GF-D8 (cell line): ENCODE results near the gene WBP1L.
A peak's percentile ranks its signal among the peaks of the same experiment; 100 is the strongest.
"Not testable (repeated sequence)": the region's sequence is repeated elsewhere in the genome, so short reads cannot be mapped to it uniquely, and the experiment has no call there.

Experiments
- DNase-seq: peaks from one replicate; lab custom pipeline; 2025; lab: John Stamatoyannopoulos, UW

Gene WBP1L

DNA sequence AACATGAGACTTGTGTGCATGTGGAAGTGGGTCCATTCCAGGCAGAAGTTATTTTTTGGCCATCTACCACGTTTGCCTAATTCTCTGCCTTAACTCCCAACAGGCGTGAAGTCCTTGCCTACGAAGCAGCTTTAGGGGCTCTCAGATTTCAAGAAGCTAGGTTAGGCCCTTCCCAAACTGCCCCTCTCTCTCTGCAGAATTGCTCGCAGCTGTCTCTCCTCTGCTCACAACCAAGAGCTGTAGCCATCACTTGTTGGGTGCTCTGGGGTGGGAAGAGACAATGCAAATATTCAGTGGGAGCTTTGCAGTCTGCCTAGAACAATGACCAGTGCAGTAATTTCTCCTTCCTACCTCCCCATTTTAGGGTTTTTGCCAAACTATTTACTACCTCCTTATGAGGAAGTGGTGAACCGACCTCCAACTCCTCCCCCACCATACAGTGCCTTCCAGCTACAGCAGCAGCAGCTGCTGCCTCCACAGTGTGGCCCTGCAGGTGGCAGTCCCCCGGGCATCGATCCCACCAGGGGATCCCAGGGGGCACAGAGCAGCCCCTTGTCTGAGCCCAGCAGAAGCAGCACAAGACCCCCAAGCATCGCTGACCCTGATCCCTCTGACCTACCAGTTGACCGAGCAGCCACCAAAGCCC is 68.6 kb downstream of the WBP1L start:
- peak; percentile 90 for DNase-seq

DNA sequence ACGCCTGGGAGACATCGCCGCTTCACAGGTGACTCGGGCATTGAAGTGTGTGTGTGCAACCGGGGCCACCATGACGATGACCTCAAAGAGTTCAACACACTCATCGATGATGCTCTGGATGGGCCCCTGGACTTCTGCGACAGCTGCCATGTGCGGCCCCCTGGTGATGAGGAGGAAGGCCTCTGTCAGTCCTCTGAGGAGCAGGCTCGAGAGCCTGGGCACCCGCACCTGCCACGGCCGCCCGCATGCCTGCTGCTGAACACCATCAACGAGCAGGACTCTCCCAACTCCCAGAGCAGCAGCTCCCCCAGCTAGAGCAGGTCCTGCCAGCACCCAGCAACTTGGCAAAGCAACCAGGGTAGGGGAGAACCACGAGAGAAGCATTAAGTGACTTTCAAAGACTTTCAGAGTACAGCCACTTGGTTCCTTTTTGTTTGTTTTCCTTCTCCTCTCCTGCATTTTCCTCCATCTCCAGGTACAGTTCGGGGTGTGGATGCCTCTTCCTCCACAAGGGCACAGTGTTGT is 69.3 kb downstream of the WBP1L start:
- no peak for DNase-seq

DNA sequence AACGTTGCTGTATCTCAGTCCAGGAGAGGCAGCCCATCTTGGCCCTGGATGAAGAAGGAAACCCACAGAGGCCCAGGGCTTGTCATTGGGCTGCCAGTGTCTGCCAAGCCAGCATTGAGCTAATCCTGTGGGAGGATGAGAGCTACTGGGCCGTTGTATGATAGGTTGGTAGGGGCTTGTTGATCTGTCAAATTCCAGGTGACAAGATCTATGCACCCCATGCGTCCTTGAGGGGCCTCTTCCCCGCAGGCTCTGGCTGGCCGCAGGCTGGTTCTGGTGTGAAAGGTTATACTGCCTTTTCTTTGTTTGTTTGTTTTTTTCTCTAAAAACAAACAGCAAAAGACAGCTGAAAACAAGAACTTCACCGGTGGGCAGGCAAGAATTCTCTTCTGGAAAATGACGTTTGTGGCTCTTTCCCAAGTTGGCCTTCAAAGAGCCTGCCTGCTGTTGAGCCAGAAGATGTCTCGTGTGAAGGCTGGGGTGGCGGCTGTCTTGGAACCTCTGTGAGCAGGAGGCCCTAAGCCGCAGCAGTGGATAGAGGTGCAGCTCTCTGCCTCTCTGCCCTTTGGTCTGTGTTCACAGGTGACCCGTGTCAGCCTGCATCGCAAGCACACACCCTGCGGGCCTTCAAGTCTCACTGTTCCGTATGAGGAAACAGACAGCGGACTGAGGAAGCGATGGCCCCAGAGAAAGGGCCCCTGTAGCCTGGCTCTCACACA is 70.1 kb downstream of the WBP1L start:
- DNase-seq, result no peak

DNA sequence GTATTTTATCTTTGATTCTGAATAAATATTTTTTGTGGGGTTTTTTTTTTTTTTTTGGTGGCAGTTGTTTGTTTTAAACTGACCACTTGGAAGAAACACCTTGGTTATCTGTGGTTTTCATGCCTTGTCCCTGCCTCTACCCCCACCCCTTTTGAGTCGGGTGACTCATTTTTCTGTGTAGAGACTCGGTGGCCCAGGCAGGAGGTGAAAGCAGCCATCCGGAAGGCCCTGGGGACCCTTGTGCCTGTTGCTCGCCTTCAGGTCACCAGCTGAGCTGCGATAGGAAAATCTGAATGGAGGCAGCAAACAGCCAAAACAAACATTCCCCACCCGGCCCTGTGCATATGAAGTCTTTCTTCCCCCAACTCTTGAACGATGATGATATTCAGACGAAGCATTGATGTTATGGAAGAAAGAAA is 70.7 kb downstream of the WBP1L start:
- DNase-seq, result no peak

DNA sequence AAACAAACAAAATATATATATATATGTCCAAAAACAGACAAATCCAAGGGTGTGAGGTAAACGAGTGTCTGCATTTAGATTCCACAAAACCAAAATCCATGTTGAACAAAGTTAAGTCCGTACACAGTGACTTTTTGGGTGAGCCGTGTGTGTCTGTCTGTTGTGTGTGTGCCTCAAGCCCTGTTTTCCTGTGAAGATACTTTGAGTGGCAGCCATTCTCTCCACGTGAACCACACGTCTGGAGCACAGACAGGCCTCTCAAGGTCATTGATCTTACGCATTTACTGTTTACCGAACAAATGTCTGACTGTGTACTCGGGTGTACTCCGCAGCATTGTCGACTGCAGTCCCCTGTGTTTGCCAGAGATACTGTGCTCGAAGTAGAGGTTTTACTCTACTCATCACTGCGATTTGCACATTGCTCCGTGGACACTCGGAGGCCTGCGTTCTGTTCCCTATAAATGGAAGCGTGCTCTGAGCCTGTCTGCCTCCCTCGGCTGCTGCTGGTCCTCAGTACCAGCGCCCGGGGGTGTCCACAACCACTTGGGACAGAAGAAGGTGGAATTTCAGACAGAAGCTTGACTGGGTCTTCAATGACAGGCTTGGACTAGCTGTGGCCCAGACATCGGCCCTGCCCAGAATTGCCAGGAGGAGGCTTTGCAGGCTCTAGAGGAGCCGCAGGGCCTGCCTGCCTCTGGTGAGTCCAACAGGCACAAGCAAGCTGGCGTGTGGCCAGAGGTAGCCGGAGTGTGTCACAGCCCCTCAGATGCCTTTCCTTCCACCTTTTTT is 71.3 kb downstream of the WBP1L start:
- no peak for DNase-seq

DNA sequence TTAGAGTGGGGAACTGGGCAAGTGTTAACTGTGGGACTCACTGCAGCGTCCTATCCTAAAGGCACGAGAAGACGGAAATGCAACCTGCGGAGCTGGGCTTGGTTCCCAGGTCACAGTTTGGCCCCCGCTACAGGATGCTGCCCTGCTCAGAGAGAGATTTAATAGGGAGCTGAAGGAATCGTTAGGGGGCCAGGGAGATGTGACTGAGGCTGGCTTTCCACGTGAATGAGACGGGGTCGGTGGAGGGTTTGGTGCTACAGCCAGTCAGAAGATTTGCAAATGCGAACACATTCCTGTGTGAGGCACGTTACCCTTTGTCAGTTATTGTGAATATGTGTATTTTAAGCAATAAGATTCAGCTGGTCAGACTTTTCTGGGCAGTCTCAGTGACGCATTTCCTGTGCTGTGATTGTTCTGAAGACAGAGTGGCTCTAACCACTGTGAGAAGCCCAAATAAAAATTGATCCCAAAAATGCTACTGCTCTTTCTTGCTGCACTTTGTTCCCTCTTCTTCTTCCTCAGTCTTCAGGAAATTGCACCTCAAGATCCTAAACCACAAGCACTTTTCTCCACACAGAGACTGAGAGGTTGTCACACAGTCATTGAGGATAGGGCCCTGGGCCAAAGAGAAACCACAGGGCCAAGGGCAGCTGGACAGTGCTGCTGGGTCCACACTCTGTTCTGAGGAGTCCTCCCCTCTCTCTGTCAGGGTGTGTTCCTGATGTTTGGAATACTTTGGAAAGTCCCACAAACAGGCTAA is 72.2 kb downstream of the WBP1L start:
- DNase-seq, result peak; percentile 14

DNA sequence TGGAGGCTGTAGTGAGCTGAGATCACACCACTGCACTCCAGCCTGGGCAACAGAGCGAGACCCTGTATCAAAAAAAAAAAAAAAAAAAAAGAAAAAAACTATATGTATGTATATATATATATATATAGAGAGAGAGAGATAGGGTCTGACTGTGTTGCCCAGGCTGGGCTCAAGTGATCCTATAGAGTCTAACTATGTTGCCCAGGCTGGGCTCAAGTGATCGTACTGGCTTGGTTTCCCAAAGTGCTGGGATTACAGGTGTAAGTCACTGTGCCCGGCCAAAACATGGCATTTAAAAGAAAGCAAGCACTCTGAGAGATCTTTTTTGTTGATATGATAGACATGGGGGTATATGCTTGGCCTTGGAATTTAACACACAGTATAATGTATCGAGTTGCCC is 73.4 kb downstream of the WBP1L start:
- DNase-seq, result no peak

DNA sequence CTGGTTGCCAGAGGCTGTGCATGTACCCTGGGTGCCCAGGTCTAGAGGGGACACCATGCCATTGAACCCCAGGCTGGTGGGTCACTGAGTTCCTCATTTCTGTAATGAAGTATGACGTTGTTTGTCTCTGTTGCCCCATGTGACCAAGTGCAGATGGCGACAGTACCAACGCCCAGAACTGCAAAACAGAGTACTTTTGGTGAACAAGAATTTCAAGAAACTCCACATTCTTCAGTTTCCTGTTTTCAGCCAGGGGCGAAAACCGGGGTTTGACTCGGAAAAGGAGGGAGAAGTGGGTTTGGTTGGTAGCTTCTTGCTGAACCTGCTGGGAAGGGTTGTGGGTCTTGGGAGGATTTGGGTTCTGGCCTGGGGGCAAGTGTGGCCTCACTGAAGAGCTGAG is 75.3 kb downstream of the WBP1L start:
- no peak for DNase-seq

DNA sequence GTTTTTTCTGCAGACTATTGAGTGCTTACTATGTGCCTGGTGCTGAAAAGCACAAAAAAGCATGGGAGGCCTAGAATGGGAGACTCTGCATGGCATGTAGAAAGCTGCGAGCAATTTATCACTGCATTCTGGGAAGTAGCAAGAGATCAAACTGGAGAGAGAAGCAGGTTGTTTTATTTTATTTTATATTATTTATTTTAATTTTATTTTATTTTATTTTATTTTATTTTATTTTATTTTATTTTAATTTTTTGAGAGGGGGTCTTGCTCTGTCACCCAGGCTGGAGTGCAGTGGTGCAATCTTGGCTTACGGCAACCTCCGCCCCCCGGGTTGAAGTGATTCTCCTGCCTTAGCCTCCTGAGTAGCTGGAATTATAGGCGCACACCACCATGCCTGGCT is 76.3 kb downstream of the WBP1L start:
- DNase-seq, result not testable (repeated sequence)

DNA sequence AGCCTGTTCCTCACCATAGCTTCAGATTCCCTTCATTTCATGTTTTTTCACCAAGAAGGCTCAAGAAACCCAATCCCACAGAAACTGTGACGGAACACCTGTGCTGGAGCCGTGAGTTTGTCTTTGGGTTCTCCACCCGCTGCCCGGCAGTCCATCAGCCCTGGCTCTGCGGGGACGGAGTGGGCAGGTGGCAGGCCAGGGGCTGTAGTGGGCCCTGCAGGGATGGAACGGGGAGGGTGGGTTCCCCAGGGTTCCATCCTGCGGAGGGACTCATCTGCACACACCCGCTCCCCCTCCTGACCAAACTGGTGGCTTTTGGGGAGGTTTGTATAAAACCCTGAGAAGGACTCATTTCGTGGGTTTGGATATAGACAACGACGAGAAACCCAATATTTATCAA is 78.5 kb downstream of the WBP1L start:
- no peak for DNase-seq

DNA sequence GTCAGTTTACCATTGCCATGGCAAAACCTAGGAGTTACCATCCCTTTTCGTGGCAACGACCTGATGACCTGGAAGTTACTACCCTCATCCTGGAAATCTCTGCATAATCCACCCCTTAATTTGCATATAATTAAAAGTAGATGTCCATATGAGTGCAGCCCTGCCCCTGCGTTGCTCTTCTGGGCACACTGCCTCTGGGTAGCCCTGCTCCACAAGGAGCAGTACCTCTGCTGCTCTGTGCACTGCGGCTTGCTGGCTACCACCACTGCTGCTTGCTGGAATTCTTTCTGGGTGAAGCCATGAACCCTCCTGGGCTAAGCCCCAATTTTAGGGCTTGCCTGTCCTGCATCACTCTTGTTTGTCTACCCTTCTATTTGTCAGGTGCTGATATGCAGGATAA is 80.9 kb downstream of the WBP1L start:
- DNase-seq, result no peak

DNA sequence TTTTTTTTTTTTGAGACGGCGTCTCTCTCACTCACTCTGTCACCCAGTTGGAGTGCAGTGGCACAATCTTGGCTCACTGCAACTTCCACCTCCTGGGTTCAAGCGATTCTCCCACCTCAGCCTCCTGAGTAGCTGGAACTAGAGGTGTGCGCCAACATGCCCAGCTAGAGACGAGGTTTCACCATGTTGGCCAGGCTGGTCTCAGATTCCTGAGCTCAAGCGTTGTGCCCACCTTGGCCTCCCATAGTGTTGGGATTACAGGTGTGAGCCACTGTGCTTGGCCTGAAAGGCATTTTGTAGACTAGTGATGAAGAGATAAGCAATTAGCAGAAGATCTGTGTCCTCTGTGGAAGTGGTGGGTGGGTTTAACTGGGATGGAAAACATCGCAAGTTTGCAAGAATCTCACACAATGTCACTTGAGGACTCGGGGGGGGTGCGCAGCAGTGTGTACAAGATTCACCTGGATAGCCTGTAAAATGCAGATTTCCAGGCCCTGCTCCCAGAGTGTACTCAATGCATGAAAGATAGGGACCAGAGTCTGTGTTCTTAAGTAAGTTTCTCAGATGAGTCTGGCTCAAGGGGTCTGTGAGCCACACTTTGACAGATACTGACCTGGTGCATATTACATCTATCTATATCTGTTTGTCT is 82.5 kb downstream of the WBP1L start:
- DNase-seq, result no peak

DNA sequence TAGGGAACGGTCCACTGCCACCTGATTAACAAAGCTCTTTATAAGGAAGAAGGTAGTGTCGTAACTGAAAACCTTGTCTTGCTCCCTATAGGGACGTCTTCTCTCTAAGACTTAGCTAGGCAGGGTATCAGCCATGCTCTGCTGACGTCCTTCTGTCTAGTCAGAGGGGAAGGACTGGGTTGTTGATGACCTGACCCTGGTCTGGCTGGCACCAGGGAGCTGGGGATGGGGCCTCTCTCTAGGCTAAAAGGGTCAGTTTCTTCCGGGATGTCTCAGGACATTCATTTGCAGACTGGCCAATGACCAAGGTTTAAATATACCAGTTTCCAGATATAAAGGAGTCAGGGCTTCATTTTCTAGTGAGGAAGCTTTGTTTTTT is 83.8 kb downstream of the WBP1L start:
- no peak for DNase-seq

DNA sequence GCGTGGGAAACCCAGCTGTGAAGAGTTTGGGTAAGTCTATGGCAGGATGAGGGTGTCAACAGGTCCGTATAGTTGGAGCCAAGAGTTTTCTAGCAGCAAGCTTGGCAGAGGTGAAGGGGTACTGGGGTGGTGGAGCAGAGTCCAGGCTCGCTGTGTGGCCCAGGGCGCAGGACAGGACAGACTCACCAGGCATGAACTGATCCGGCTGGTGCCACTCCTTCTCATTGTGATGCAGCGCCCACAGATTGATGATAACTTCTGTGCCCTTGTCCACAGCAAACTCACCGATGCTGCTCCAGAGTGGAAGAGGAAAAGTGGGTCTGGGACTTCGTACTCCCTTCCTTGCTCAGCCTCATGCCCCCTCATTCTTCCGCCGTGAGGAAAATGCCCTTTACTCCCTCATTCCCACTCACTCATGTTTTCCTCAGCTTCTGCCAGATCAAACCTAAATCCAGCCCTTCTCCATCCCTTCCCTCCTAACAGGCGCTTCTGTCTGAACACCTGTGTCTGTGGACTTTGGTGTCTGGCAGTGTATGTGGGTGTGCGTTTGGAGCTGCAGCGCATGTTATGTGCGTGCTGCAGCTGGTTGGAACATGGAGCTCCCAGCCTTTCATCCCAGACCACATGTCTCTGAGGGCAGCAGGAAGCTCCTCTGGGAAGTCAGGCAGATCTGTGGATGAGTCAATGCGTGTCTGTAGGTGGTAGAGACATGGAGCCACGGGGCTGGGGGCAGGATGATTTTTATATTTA is 87.7 kb downstream of the WBP1L start:
- no peak for DNase-seq

DNA sequence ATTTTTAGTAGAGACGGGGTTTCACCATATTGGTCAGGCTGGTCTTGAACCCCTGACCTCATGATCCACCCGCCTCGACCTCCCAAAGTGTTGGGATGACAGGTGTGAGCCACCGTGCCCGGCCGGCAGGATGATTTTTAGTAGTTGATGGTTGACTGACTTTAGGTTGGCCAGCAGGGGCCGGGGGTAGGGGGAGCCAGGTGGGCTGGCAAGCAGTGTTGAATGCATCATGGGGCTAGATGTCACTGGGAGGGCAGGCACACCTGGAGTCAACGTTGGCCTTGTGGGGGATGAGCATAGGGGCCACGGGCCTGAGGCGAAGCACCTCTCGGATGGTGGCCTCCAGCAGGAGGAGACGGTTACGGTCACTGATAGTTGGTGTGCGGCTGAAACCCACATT is 88.5 kb downstream of the WBP1L start:
- DNase-seq, result no peak

DNA sequence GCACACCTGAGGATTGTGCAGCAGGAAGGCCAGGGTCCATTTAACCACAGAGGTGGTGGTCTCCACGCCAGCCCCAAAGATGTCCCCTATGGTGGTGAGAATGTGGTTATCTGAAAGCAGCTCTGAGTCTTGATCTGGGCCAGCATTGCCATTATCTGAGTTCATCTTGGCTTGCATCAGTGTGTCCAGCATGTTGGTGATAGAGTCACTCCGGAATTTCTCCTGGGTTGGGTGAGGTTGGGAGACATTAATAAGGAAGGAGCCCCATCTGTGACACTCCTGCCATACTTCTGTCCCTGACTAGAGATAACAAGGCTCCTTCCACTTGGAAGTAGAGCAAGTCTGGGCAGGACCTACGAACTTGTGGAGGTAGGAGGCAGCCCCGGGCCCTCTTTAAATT is 89.2 kb downstream of the WBP1L start:
- DNase-seq, result no peak

DNA sequence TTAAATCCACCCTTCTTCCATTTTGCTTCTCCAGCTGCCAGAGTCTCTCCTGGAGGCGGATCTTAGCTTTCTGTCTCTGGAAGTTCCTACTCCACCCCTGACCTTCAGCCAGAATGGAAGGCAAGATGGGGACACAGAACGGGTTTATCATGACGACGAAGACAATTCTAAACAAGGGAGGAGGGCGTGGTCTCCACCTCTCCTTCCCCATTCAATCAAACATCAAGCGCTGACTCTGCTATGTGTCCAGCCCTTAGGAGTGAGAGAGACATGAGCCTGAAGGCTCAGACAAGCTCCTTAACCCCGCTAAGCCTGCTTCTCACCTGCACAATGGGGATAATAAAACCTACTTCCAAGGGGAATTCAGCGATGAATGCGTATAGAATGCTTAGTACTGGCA is 90.4 kb downstream of the WBP1L start:
- DNase-seq, result no peak

DNA sequence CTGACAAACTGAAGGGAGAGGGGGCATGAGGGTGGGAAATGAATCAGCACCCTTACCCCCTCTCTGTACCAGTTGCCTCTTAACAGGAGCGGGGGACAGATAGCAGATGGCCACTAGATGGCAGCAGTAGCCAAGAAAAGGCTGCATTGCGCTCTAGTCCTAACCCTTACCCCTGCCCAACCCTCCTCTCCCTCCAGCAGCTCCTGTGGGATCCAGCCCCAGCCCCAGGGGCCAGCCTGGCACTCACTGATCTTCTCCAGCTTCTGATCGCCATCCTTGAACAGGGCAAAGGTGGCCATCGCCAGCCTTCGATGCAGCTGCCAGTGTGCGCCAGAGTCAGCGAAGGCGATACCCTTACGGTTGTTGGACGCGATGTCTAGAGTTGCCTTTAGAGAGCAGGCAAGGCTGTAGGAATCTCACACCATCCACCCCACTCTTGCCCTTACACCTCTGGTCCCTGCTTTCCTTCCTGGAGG is 91.3 kb downstream of the WBP1L start:
- peak; percentile 1 for DNase-seq

DNA sequence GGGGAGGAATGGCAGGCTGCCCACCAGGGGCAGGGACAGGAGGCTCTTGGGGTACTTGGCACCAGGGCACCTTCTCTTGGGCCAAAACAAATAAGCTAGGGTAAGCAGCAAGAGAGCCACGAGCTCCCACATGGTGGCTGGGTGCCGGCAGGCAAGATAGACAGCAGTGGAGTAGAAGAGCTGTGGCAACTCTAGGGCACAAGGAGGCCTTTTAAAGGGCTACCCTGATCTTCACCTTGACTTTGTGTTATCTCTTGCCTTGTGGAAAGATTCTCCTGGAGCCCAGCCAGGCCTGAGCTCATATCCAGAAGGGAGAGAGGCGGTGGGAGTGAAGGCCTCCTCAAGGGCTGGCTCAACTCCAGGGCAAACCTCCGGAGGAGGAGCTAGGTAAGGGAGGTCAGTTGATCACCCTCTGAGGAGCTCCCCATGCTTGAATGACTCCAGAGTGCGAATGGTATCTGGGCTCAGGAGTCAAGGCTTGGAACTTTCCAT is 93.5 kb downstream of the WBP1L start, which contains the start of gene CYP17A1:
TSS of gene CYP17A1 (minus strand) at position 184 of the 492 bp plus-strand sequence. CDS start at position 132, 52 bp downstream.
- DNase-seq, result no peak

DNA sequence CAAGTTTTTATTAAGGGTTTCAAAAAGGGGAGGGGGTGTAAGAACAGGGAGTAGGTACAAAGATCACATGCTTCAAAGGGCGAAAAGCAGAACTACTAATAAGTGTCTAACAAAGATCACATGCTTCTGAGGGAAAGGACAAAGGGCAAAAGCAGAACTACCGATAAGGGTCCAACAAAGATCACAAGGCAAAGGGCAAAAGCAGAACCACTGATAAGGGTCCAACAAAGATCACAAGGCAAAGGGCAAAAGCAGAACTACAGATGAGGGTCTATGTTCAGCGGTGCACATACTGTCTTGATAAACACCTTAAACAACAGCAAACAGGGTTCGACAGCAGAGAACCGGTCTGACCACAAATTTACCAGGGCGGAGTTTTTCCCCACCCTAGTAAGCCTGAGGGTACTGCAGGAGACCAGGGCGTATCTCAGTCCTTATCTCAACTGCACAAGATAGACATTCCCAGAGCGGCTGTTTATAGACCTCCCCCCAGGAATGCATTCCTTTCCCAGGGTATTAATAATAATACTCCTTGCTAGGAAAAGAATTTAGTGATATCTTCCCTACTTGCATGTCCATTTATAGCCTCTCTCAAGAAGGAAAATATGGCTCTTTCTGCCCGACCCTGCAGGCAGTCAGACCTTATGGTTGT is 94.7 kb downstream of the WBP1L start:
- not testable (repeated sequence) for DNase-seq
